Activated CD4-positive, alpha-beta T cell treated with anti-CD3 and anti-CD28 coated beads, Interleukin-2, amount 10 ng/mL, durations not matched to agents 24 days and 14 days (primary cell): ENCODE results near the gene VAV1. TPM values are rescaled to one million over a fixed set of nuclear protein-coding genes. Genes with fewer than 3 reads are reported as not detected.

Experiments used
- DNase-seq: peaks from one replicate; pipeline ENCODE4 v3.0.0; 2022
- H3K27ac Mint-ChIP-seq: one replicate; pipeline ENCODE4 v1.8.0; 2022; ENCODE audit warnings: mild to moderate bottlenecking, mixed read lengths
- H3K27me3 Mint-ChIP-seq: one replicate; pipeline ENCODE4 v1.8.0; 2022; ENCODE audit warnings: mixed read lengths
- H3K36me3 Mint-ChIP-seq: one replicate; pipeline ENCODE4 v1.8.0; 2022; ENCODE audit warnings: low read depth, mild to moderate bottlenecking, mixed read lengths
- H3K4me1 Mint-ChIP-seq: one replicate; pipeline ENCODE4 v1.8.0; 2021; ENCODE audit warnings: mixed read lengths
- H3K4me3 Mint-ChIP-seq: one replicate; pipeline ENCODE4 v1.8.0; 2022; ENCODE audit warnings: mild to moderate bottlenecking, moderate library complexity, mixed read lengths
- H3K9me3 Mint-ChIP-seq: one replicate; pipeline ENCODE4 v1.8.0; 2021; ENCODE audit warnings: mixed read lengths
- intact Hi-C: fragments of 100-400 bp; cut with micrococcal nuclease; formaldehyde crosslinking; loops from one replicate; pipeline ENCODE4 v1.15.1; 2023
- total RNA-seq: library from RNA; stranded (reverse); gene quantifications from 2 replicates; pipeline ENCODE4 v1.2.3, GENCODE V29; 2022

VAV1 gene
- total RNA-seq, 1 donor from 2014 or later, result 78.9 TPM

DNA sequence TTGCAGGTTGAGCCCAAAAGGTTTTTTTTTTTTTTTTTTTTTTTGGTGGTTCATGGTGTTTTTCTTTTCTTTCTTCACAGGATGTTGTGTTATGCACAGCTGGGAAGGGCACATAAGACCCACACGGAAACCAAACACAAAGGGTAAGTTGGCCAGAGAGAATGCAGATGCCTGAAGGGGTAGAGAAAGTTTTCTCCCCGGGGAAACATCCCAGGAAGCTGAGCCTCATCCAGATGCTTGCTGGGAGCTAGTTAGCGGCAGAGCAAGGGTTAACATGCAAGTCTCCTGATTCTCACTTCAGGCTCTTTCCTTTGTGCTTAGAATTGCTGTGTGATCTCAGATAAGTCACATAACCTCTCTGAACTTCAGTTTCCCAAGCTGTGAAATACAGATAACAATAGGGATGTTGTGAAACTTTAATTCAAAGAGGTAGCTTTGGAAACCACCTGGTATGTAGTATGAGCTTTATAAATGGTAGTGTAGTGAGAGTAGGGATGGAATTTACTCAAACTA lies 117.9 kb downstream of the VAV1 start:
- H3K4me3 Mint-ChIP-seq, result peak overlapping the region; percentile 47
- peak overlapping the region; percentile 86 for H3K27ac Mint-ChIP-seq
- intact Hi-C loops, result no loop called here
- H3K9me3 Mint-ChIP-seq, result peaks cover 37% of the 10 kb centered on the region
- H3K27me3 Mint-ChIP-seq, result no peaks in the 10 kb centered on the region
- peak; percentile 80 for DNase-seq
- H3K4me1 Mint-ChIP-seq, result peaks cover 52% of the 10 kb centered on the region
- peaks cover 31% of the 10 kb centered on the region for H3K36me3 Mint-ChIP-seq

- peaks cover 31% of the 10 kb centered on the region for H3K36me3 Mint-ChIP-seq
- peak overlapping the region; percentile 47 for H3K4me3 Mint-ChIP-seq
- H3K27me3 Mint-ChIP-seq, result no peaks in the 10 kb centered on the region
- peaks cover 39% of the 10 kb centered on the region for H3K9me3 Mint-ChIP-seq
- H3K27ac Mint-ChIP-seq, result peak overlapping the region; percentile 86
- DNase-seq, result peak; percentile 78
- H3K4me1 Mint-ChIP-seq, result peaks cover 52% of the 10 kb centered on the region
- intact Hi-C loops, result no loop called here
Measured at GRCh38 chr19:6890938-6891337, 118.4 kb downstream of the VAV1 start.

GRCh38 chr19:6891761-6892385 lies 119.4 kb downstream of the VAV1 start:
- Mint-ChIP-seq H3K4me1 (peaks cover 49% of the 10 kb centered on the region), H3K27ac (peak overlapping the region; percentile 86), H3K4me3 (peak overlapping the region; percentile 62), H3K36me3 (peaks cover 34% of the 10 kb centered on the region), H3K27me3 (no peaks in the 10 kb centered on the region), H3K9me3 (peaks cover 46% of the 10 kb centered on the region)
- intact Hi-C loops, result no loop called here
- DNase-seq, result peak; percentile 69

GRCh38 chr19:6894313-6894712 lies 121.8 kb downstream of the VAV1 start:
- H3K4me1 Mint-ChIP-seq, result peaks cover 31% of the 10 kb centered on the region

DNA sequence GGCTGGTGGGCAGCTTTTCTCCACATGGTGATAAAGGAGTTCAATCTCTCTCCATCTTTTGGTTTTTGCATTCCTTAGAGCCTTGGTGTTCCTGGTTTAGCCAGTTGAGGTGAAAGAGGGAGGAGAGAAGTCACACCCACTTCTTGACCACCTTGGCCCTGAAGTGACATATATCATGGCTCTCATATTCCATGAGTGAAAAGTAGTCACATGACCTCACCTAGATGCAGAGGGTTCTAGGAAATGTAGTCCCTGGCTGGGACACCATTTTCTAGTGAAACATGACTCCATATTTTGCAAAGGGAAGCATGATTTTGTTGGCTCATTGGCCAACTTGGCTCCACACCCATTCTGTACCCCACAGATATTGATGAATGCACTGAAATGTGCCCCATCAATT lies 130.9 kb downstream of the VAV1 start:
- H3K4me1 Mint-ChIP-seq, result no peaks in the 10 kb centered on the region
- peaks cover 29% of the 10 kb centered on the region for H3K9me3 Mint-ChIP-seq
- no peak for DNase-seq
- peaks cover 34% of the 10 kb centered on the region for H3K36me3 Mint-ChIP-seq
- no peak overlapping the region for H3K27ac Mint-ChIP-seq
- intact Hi-C loops, result no loop called here
- no peak overlapping the region for H3K4me3 Mint-ChIP-seq
- no peaks in the 10 kb centered on the region for H3K27me3 Mint-ChIP-seq

More at GRCh38 chr19:6894313-6894712, 121.8 kb downstream of the VAV1 start:
- H3K9me3 Mint-ChIP-seq, result peaks cover 44% of the 10 kb centered on the region
- no peak for DNase-seq
- intact Hi-C loops, result no loop called here
- H3K36me3 Mint-ChIP-seq, result peaks cover 42% of the 10 kb centered on the region
- H3K4me3 Mint-ChIP-seq, result no peak overlapping the region
- no peak overlapping the region for H3K27ac Mint-ChIP-seq
- no peaks in the 10 kb centered on the region for H3K27me3 Mint-ChIP-seq

GRCh38 chr19:6906559-6907060 lies 134.1 kb downstream of the VAV1 start:
- intact Hi-C loops, result no loop called here
- no peak for DNase-seq
- Mint-ChIP-seq H3K36me3 (peaks cover 24% of the 10 kb centered on the region), H3K27me3 (no peaks in the 10 kb centered on the region), H3K9me3 (peaks cover 15% of the 10 kb centered on the region), H3K4me1 (no peaks in the 10 kb centered on the region), H3K4me3 (no peak overlapping the region), H3K27ac (no peak overlapping the region)

Other genes starting within 250 kb of the VAV1 start
- gene TNFSF9, start 241.7 kb upstream of the VAV1 start, total RNA-seq, result 6.1 and 6.4 TPM in 2 replicates
- 46.8 and 47.4 TPM in 2 replicates for gene CD70, start 181.6 kb upstream of the VAV1 start, total RNA-seq
- gene TNFSF14, start 102.5 kb upstream of the VAV1 start, total RNA-seq, result 172 and 173 TPM in 2 replicates
- 4.8 and 5.3 TPM in 2 replicates for gene C3, start 52.1 kb upstream of the VAV1 start, total RNA-seq
- gene GPR108, start 35.1 kb upstream of the VAV1 start, total RNA-seq, result 97.7 and 107 TPM in 2 replicates
- 66.3 and 67.7 TPM in 2 replicates for gene TRIP10, start 33.0 kb upstream of the VAV1 start, total RNA-seq
- gene SH2D3A, start 5.3 kb upstream of the VAV1 start, total RNA-seq, result 9.8 and 11.0 TPM in 2 replicates
- 3.8 and 4.3 TPM in 2 replicates for gene ADGRE1, start 114.9 kb downstream of the VAV1 start, total RNA-seq
- gene MBD3L2B, start 248.7 kb downstream of the VAV1 start, total RNA-seq, result not detected in 2 replicates